ENCODE measurements around the gene CERS1. TPM values are rescaled to one million over a fixed set of nuclear protein-coding genes. Genes with fewer than 3 reads are reported as not detected.

Gene CERS1
- total RNA-seq, 1 donor from 2014 or later = 0.55 TPM

- DNase-seq (ENCODE audit: low spot score) = no peak
These were observed 2.9 kb upstream of the CERS1 start for GRCh38 chr19:18898607-18899408.

- no peak for DNase-seq (ENCODE audit: low spot score)
These were observed 2.2 kb upstream of the CERS1 start for GRCh38 chr19:18898081-18898606.

GRCh38 chr19:18897094-18898029, 1.4 kb upstream of the CERS1 start:
- no peak for DNase-seq (ENCODE audit: low spot score)

- DNase-seq (ENCODE audit: low spot score) = no peak
These were observed 473 bp upstream of the CERS1 start for GRCh38 chr19:18896421-18896841.

- no peak for DNase-seq (ENCODE audit: low spot score)
These were observed 727 bp downstream of the CERS1 start for GRCh38 chr19:18895038-18895823.

- no peak for DNase-seq (ENCODE audit: low spot score)
These were observed 1.5 kb downstream of the CERS1 start for GRCh38 chr19:18894254-18895037.

- no peak for DNase-seq (ENCODE audit: low spot score)
These were observed 2.2 kb downstream of the CERS1 start for GRCh38 chr19:18893587-18894253.

- no peak for DNase-seq (ENCODE audit: low spot score)
These were observed 5.8 kb downstream of the CERS1 start for GRCh38 chr19:18889949-18890745.

GRCh38 chr19:18886972-18887371, 9.0 kb downstream of the CERS1 start:
- DNase-seq (ENCODE audit: low spot score) = no peak

GRCh38 chr19:18883526-18884304, 12.2 kb downstream of the CERS1 start:
- DNase-seq (ENCODE audit: low spot score) = no peak

- DNase-seq (ENCODE audit: low spot score) = no peak
These were observed 14.5 kb downstream of the CERS1 start for GRCh38 chr19:18881491-18881890.

- no peak for DNase-seq (ENCODE audit: low spot score)
These were observed 16.2 kb downstream of the CERS1 start for GRCh38 chr19:18879579-18880373.

- DNase-seq (ENCODE audit: low spot score) = no peak
These were observed 16.9 kb downstream of the CERS1 start for GRCh38 chr19:18878858-18879578.

GRCh38 chr19:18878058-18878797, 17.7 kb downstream of the CERS1 start:
- DNase-seq (ENCODE audit: low spot score) = no peak

- no peak for DNase-seq (ENCODE audit: low spot score)
These were observed 19.1 kb downstream of the CERS1 start for GRCh38 chr19:18876865-18877264.

- DNase-seq (ENCODE audit: low spot score) = no peak
These were observed 20.2 kb downstream of the CERS1 start for GRCh38 chr19:18875726-18876125.

All from ureter (tissue), 1 donor.